Body of pancreas (tissue), 4 donors: Measurements from ENCODE around the gene HERC2. TPM values are rescaled to one million over a fixed set of nuclear protein-coding genes. Genes with fewer than 3 reads are reported as not detected.
"Not testable (repeated sequence)": the region's sequence is repeated elsewhere in the genome, so short reads cannot be mapped to it uniquely, and the experiment has no call there.

ENCODE experiments used
- ATAC-seq: fragments of 150-250 bp; one replicate; pipeline ENCODE4 v1.9.1; 2016
- DNase-seq, 4 donors: peaks; one replicate each; pipeline ENCODE4 v3.0.0-alpha.2; 2019
- H3K27ac ChIP-seq, 4 donors: fragments of 200-600 bp; sonication (generic); 1 replicate in 3 of 4; 2 replicates in 1 of 4; pipeline versions ENCODE4 v1.5.1 to v1.6.1; 2016 to 2019; ENCODE audit warnings: mild to moderate bottlenecking in 1 of 4, mixed read lengths in 1 of 4, moderate library complexity in 1 of 4
- H3K27me3 ChIP-seq, 2 donors: fragments of 200-600 bp; sonication (generic); one replicate each; pipeline ENCODE4 v1.6.0; 2016; ENCODE audit warnings: mild to moderate bottlenecking in 1 of 2
- H3K36me3 ChIP-seq, 2 donors: fragments of 200-600 bp; sonication (generic); replicated peaks in 1 of 2; 2 replicates each; pipeline ENCODE4 v1.5.1; 2016; ENCODE audit warnings: low read depth in 2 of 2; ENCODE audit not compliant: insufficient read depth in 1 of 2
- H3K4me1 ChIP-seq: fragments of 200-600 bp; sonication (generic); one replicate; pipeline ENCODE4 v1.6.0; 2016
- H3K4me3 ChIP-seq, 2 donors: fragments of 200-600 bp; sonication (generic); 1 replicate in 1 of 2; 2 replicates in 1 of 2; pipeline ENCODE4 v1.5.1; 2016 to 2019
- H3K9me3 ChIP-seq, 3 donors: fragments of 200-600 bp; sonication (generic); 1 replicate in 2 of 3; 2 replicates in 1 of 3; pipeline ENCODE4 v1.5.1; 2016
- POLR2A ChIP-seq, 3 donors: fragments of 450-650 bp; IDR thresholded peaks; one replicate each; pipeline ENCODE4 v1.6.1; 2016; ENCODE audit warnings: antibody characterized with exemption in 3 of 3, mild to moderate bottlenecking in 2 of 3
- WGBS, 2 donors: methylation state at CpG; one replicate each; pipeline ENCODE4 v1.1.5; 2017; 5-methylcytosine and 5-hydroxymethylcytosine counted together
- intact Hi-C: fragments of 100-400 bp; cut with DNase I; formaldehyde crosslinking; loops from one replicate; pipeline ENCODE4 v1.15.1; 2023
- total RNA-seq, 2 donors: library from RNA; depleted of rRNA; stranded (reverse); fragments of >200 nt; gene quantifications; one replicate each; pipeline ENCODE4 v1.1.0, GENCODE V29; 2016
- TF ChIP-seq, protein P1 (sequence below), 7 experiments: fragments of 450-650 bp in 4 of 7; fragments of 200-600 bp in 3 of 7; sonication (generic) in 3 of 7; IDR thresholded peaks; one replicate each; pipeline ENCODE4 v1.5.1; 2016 to 2019; ENCODE audit warnings: antibody characterized with exemption in 7 of 7

Gene HERC2
- total RNA-seq, 2 donors from 2014 or later = 36.3 to 76.5 TPM

DNA sequence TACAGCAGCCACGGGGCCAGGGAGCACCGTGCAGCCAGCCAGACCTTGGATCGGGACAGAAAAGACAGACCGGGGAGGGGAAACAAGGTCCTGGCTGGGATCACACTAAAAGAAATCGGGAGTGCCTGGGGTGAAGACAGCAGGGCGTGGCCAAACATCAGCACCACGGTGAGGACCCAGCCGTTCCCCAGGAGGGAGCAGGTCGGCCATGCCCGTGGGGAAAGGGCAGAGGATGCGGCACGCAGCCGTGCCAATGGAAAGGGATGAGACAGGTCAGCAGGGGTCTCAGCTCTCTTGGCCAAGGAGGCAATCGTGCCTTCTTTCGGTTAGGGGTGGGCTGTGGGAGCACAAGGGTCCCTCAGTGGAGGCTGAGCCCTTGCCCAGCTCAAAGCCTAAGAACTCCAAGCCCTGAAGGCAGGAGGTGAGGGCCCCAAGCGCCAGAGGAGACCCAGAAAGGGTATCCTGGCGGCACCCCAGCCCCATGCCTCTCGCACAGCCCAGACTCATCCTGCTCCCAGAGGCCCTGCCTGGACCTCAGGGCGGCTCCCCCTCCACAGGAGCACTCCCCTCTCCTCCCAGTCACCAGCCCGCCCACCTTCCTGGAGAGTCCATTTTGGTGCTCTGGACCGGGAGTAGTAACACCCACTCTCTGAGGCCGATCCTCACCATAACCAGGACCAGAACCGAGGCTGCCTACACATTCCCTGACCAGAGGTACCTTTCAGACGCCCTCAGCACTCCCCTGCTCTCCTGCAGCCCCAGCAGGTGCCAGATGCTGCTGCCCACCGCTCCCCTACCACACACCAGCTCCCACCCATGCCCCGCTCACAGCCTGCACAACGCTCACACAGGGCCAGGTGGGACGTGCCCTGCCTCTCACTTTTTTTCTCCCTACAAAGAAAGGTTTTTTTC lies 199.7 kb downstream of the HERC2 start:
- no peak for TF ChIP-seq POLR2A (IDR thresholded peaks at IDR 0.05)
- TF ChIP-seq, protein P1, sequence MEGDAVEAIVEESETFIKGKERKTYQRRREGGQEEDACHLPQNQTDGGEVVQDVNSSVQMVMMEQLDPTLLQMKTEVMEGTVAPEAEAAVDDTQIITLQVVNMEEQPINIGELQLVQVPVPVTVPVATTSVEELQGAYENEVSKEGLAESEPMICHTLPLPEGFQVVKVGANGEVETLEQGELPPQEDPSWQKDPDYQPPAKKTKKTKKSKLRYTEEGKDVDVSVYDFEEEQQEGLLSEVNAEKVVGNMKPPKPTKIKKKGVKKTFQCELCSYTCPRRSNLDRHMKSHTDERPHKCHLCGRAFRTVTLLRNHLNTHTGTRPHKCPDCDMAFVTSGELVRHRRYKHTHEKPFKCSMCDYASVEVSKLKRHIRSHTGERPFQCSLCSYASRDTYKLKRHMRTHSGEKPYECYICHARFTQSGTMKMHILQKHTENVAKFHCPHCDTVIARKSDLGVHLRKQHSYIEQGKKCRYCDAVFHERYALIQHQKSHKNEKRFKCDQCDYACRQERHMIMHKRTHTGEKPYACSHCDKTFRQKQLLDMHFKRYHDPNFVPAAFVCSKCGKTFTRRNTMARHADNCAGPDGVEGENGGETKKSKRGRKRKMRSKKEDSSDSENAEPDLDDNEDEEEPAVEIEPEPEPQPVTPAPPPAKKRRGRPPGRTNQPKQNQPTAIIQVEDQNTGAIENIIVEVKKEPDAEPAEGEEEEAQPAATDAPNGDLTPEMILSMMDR (IDR thresholded peaks at IDR 0.05) = no peak
- H3K9me3 ChIP-seq = no peaks in the 10 kb centered on the region
- intact Hi-C loops = no loop called here
- no peaks in the 10 kb centered on the region for H3K27me3 ChIP-seq
- 80 to 88% methylated on average over 15 to 27 of the region's 28 CpGs for WGBS, 2 donors
- DNase-seq = no peak
- no peak overlapping the region for H3K4me3 ChIP-seq
- H3K36me3 ChIP-seq = peaks cover 0 to 1% of the 10 kb centered on the region in 2 donors
- H3K27ac ChIP-seq = no peak overlapping the region
- peaks cover 3% of the 10 kb centered on the region for H3K4me1 ChIP-seq
- ATAC-seq = no peak

DNA sequence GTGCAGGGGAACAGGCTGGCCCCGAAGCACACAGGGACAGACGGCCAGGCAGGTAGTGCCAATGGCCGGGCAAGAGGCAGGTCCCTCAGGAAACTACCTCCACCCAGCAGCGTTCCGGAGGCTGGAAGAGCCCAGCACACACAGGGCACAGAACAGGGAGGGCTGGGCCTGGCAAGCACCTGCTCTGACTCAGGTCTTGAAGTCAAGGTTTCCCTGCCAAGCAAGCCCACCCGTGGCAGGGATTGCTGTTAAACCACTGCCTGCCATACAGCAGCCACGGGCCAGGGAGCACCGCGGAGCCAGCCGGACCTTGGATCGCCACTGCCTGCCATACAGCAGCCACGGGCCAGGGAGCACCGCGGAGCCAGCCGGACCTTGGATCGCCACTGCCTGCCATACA lies 200.4 kb downstream of the HERC2 start:
- H3K4me1 ChIP-seq, intact Hi-C loops, H3K4me3 ChIP-seq, H3K9me3 ChIP-seq, DNase-seq, ATAC-seq, H3K27me3 ChIP-seq, H3K36me3 ChIP-seq, H3K27ac ChIP-seq: not testable (repeated sequence)
- 90 to 91% methylated on average over 5 to 12 of the region's 16 CpGs for WGBS, 2 donors

- no peak for TF ChIP-seq POLR2A (IDR thresholded peaks at IDR 0.05)
- TF ChIP-seq, protein P1 (IDR thresholded peaks at IDR 0.05) = no peak
- no peak overlapping the region for H3K4me3 ChIP-seq
- intact Hi-C loops = no loop called here
- no peak for ATAC-seq
- WGBS, 2 donors = 84 to 86% methylated on average over 4 of the region's 4 CpGs
- no peak for DNase-seq
- H3K9me3 ChIP-seq = no peaks in the 10 kb centered on the region
- no peaks in the 10 kb centered on the region for H3K27me3 ChIP-seq
- peaks cover 0 to 8% of the 10 kb centered on the region in 2 donors for H3K36me3 ChIP-seq
- H3K27ac ChIP-seq = no peak overlapping the region
- peaks cover 3% of the 10 kb centered on the region for H3K4me1 ChIP-seq
Observed at GRCh38 chr15:28120359-28120640, 201.7 kb downstream of the HERC2 start.

DNA sequence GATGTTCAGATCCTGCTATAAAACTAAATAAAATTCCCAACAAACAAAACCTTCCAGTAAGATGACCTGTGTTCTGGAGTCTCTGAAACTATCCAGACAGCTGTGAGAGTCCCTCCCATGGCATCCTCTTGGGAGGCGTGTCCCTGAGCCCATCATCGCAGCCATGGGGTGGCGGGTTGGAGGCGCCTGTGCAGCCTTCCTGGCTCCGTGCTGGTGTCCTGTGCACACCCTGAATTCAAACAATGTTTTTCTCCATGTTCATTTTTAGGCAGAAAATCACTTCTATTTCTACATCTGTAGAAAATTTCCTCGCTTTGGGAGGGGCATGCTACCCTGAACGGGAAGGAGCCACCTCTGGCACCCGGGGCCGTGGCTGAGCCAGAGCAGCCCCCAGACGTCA lies 203.4 kb downstream of the HERC2 start:
- H3K36me3 ChIP-seq = peaks cover 0 to 13% of the 10 kb centered on the region in 2 donors
- DNase-seq (no peak), ATAC-seq (no peak)
- H3K4me1 ChIP-seq = peaks cover 3% of the 10 kb centered on the region
- H3K4me3 ChIP-seq = no peak overlapping the region
- H3K9me3 ChIP-seq = no peaks in the 10 kb centered on the region
- no peak for TF ChIP-seq POLR2A (IDR thresholded peaks at IDR 0.05)
- TF ChIP-seq, protein P1 (IDR thresholded peaks at IDR 0.05) = no peak
- no peak overlapping the region for H3K27ac ChIP-seq
- WGBS, 2 donors = 94% methylated on average over 10 of the region's 10 CpGs
- H3K27me3 ChIP-seq = no peaks in the 10 kb centered on the region
- intact Hi-C loops = loop anchor here (10.0 kb wide), 1 partner anchor 1224 kb away; no protein-coding TSS in a partner anchor

GRCh38 chr15:28118083-28118482 lies 203.9 kb downstream of the HERC2 start:
- Histone ChIP-seq H3K27ac (no peak overlapping the region), H3K36me3 (peaks cover 0 to 14% of the 10 kb centered on the region in 2 donors), H3K4me3 (no peak overlapping the region), H3K4me1 (peaks cover under 1% of the 10 kb centered on the region), H3K9me3 (no peaks in the 10 kb centered on the region), H3K27me3 (no peaks in the 10 kb centered on the region)
- 89 to 96% methylated on average over 11 of the region's 11 CpGs for WGBS, 2 donors
- DNase-seq = no peak
- no peak for ATAC-seq
- intact Hi-C loops = loop anchor here (10.0 kb wide), 1 partner anchor 1223 kb away; no protein-coding TSS in a partner anchor
- no peak for TF ChIP-seq POLR2A (IDR thresholded peaks at IDR 0.05)
- TF ChIP-seq, protein P1 (IDR thresholded peaks at IDR 0.05) = no peak
